KMS-11 (cell line): Measurements from ENCODE around the gene MAML2.

Source experiments
- H2AFZ ChIP-seq: fragments of 200-600 bp; sonication (generic); 2 replicates; pipeline ENCODE4 v1.6.1; 2016; ENCODE audit warnings: antibody characterized with exemption, mixed run types, low read depth
- H3K27ac ChIP-seq: fragments of 200-600 bp; sonication (generic); 2 replicates; pipeline ENCODE4 v1.6.1; 2016; ENCODE audit warnings: mild to moderate bottlenecking, mixed run types
- H3K27me3 ChIP-seq: fragments of 200-600 bp; sonication (generic); 2 replicates; pipeline ENCODE4 v1.6.1; 2017; ENCODE audit warnings: mild to moderate bottlenecking, low read depth, mixed run types, moderate library complexity; ENCODE audit not compliant: insufficient read depth
- H3K36me3 ChIP-seq: fragments of 200-600 bp; sonication (generic); 2 replicates; pipeline ENCODE4 v1.6.1; 2017; ENCODE audit warnings: mild to moderate bottlenecking, mixed run types; ENCODE audit not compliant: insufficient read depth
- H3K4me1 ChIP-seq: fragments of 200-600 bp; sonication (generic); 2 replicates; pipeline ENCODE4 v1.6.1; 2016; ENCODE audit warnings: mild to moderate bottlenecking, low read depth, mixed run types; ENCODE audit not compliant: poor library complexity, severe bottlenecking
- H3K4me2 ChIP-seq: fragments of 200-600 bp; sonication (generic); 2 replicates; pipeline ENCODE4 v1.7.0; 2016; ENCODE audit warnings: mild to moderate bottlenecking, mixed run types
- H3K4me3 ChIP-seq: fragments of 200-600 bp; sonication (generic); IDR thresholded peaks from 2 replicates; pipeline ENCODE4 v1.6.1; 2017; ENCODE audit warnings: low read depth, low read length, mixed read lengths; ENCODE audit not compliant: insufficient read depth
- H3K79me2 ChIP-seq: fragments of 200-600 bp; sonication (generic); 2 replicates; pipeline ENCODE4 v1.6.1; 2016; ENCODE audit warnings: low read depth, mixed run types; ENCODE audit not compliant: insufficient read depth
- H3K9ac ChIP-seq: fragments of 200-600 bp; sonication (generic); 2 replicates; pipeline ENCODE4 v1.6.1; 2016; ENCODE audit warnings: mild to moderate bottlenecking, mixed run types
- H4K20me1 ChIP-seq: fragments of 200-600 bp; sonication (generic); 2 replicates; pipeline ENCODE4 v1.6.1; 2016; ENCODE audit warnings: mild to moderate bottlenecking, mixed run types; ENCODE audit not compliant: insufficient read depth
- CTCF ChIP-seq: fragments of 200-600 bp; sonication (generic); conservative IDR thresholded peaks from 2 replicates; pipeline ENCODE4 v1.6.1; 2017; ENCODE audit warnings: low read depth, mild to moderate bottlenecking, antibody characterized with exemption, low read length, moderate library complexity, mixed read lengths

The MAML2 gene

DNA sequence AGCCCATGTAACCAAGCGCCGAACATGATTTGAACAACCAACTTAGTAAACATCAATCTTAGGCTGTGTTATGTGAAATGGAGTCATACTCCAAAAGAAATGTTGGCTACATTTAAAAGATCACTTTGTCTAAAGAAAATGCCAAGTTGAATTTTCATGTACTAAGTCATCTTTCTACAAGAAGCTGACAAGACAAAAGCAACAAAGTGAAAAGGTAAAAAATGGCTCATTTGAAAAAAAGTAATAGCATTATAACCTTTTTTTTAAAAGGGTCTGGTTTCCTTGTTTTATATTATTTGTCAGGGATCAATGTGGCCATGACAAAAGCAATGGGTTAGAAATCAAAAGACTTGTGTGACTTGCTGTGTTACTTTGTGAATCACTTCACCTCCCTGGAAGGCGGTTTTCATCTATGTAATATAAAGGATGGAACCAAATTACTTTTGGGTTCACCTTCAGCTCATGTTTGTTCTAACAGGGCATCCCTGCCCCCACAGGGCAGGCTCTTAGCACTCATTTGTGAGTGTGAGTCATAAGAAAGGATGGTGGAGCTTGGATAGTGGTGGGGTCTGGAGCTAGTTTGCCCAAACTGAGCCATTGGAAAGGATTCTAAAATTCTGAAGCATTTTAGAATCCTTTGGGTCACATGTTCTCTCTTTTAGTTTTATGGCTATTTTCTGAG, 287.1 kb downstream of the MAML2 start:
- H3K27me3 ChIP-seq = no peaks in the 10 kb centered on the region
- no peak overlapping the region for H3K4me3 ChIP-seq
- no peak overlapping the region for H3K4me2 ChIP-seq
- no peak for TF ChIP-seq CTCF
- H3K9ac ChIP-seq = no peak overlapping the region
- H3K79me2 ChIP-seq = no peaks in the 10 kb centered on the region
- H3K27ac ChIP-seq = no peak overlapping the region
- no peaks in the 10 kb centered on the region for H3K36me3 ChIP-seq
- no peaks in the 10 kb centered on the region for H3K4me1 ChIP-seq
- H4K20me1 ChIP-seq = no peaks in the 10 kb centered on the region
- H2AFZ ChIP-seq = no peak overlapping the region

GRCh38 chr11:96054870-96055705, 287.9 kb downstream of the MAML2 start:
- Histone ChIP-seq H3K4me1 (no peaks in the 10 kb centered on the region), H3K27ac (no peak overlapping the region), H3K4me2 (no peak overlapping the region), H3K79me2 (no peaks in the 10 kb centered on the region), H3K4me3 (no peak overlapping the region), H3K27me3 (no peaks in the 10 kb centered on the region), H2AFZ (no peak overlapping the region), H3K36me3 (no peaks in the 10 kb centered on the region), H4K20me1 (no peaks in the 10 kb centered on the region), H3K9ac (no peak overlapping the region)
- no peak; the same call in 1 of the 2 replicates for TF ChIP-seq CTCF

DNA sequence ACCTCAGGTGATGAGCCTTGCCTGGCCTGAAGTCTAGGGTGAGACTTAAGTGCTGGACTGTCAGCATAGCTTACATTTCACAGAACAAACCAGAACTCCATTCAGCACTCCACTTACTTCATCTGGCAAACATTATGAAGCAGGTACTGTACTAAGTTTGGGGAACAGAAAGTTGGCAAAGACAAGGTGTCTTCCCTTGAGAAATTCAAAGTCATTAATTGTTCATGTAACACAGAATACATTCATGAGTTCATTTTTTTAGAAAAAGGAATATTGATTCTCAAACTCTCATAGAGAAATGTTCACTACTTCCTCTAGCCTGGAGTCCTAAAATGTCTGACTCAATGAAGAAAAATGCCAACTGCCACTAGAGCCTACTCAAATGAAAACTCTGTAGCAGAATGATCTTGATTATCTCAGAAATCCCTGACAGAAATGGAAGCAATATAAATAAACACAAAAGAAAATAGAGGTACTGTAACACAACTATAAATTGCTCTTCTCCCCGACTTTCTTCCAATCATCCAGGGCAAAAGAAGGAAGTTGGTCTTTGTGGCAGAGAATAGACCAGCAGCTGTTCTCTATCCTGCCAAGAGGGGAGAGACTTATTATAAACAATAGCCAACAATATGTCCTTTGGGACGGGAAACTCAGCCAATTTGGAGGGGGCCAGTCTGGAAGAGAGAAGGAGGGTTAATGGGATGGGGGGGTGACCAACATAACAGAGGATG, 289.9 kb downstream of the MAML2 start:
- Histone ChIP-seq H3K9ac (no peak overlapping the region), H3K36me3 (no peaks in the 10 kb centered on the region), H3K4me3 (no peak overlapping the region), H4K20me1 (no peaks in the 10 kb centered on the region), H3K4me1 (no peaks in the 10 kb centered on the region), H3K27me3 (no peaks in the 10 kb centered on the region), H3K27ac (no peak overlapping the region), H3K4me2 (no peak overlapping the region), H2AFZ (no peak overlapping the region), H3K79me2 (no peaks in the 10 kb centered on the region)
- TF ChIP-seq CTCF = no peak

DNA sequence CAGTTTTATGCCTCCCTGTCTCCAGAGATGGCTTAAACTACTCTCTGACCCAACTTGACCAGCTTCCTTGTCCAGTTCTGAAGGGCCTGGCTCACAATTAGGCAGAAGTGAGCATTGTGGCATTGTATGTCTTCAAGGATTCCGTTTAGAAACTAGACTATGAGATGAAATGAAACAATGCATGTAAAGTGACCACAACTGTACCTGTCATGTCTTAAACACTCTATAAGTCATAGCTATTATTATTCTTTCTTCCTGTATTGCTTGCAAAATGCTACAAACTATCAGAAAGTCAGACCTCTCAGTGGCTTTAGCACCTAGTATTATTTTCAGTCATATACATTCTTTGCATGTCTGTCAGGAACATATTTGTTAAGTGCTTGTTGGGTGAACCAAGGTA, 291.2 kb downstream of the MAML2 start:
- Histone ChIP-seq H3K4me1 (no peaks in the 10 kb centered on the region), H4K20me1 (no peaks in the 10 kb centered on the region), H3K4me3 (no peak overlapping the region), H3K36me3 (no peaks in the 10 kb centered on the region), H3K79me2 (no peaks in the 10 kb centered on the region), H3K9ac (no peak overlapping the region), H2AFZ (no peak overlapping the region), H3K4me2 (no peak overlapping the region), H3K27me3 (no peaks in the 10 kb centered on the region), H3K27ac (no peak overlapping the region)
- TF ChIP-seq CTCF = no peak
